NCI-H187 treated with DMSO at 0.1 percent for 48 hours (cell line): ENCODE results near the gene GMNC.
"Not testable (repeated sequence)": the region's sequence is repeated elsewhere in the genome, so short reads cannot be mapped to it uniquely, and the experiment has no call there.

Source experiments
- DNase-seq: peaks from one replicate; lab custom pipeline; 2025; lab: John Stamatoyannopoulos, UW

Gene GMNC, protein sequence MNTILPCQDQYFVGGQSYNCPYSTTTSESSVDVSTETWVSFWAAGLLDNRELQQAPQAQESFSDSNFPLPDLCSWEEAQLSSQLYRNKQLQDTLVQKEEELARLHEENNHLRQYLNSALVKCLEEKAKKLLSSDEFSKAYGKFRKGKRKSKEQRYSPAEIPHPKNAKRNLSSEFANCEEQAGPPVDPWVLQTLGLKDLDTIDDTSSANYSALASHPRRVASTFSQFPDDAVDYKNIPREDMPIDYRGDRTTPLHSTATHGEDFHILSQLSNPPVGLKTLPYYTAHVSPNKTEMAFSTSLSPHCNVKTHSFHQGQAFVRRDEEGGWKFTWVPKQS

DNA sequence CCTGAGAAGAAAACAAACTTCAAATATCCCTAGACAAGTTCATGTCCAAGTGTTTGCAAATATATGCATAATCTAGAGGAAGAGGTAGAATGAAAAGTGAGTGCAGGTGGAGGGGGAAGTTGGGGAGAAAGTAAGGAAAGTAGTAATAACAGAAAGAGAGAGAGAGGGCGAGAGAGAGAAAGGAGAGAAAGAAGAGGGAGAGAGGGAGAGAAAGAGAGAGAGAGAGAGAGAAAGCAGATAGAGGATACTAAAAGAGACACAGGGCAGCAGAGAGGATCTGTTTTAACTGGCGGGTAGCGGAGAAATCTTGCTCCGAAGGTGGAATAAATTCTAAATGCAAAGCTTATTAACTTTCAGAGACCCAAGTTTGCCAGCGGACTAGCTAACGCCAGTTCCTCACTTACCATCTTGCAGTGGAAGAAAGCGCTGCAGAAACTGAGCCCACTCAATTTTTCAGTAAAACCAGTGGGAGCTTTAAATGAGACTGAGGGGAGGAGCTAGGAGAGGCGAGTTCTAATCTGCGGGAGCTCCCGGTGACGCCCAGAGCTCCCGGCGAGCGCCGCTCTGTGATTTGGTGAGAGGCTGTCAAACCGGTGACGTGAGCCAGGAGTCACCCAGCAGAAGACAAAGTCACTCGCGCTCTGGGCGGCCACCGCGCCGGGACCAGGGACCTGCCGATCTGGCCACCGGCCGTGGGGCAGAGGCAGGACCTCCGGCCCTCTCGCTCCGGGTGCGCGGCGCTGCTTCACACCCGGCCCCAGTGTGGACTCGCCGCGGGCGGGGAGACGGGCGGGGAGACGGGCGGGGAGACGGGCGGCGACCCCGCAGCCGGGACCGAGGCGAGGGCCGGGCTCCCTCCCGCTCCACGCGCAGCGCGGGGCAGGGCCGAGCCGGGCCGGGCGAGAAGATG, at the start of gene GMNC:
Gene GMNC, minus strand, starts transcription at position 486 of the 910 bp plus-strand sequence. Its CDS starts 79 bp downstream, at position 407.
- no peak for DNase-seq

DNA sequence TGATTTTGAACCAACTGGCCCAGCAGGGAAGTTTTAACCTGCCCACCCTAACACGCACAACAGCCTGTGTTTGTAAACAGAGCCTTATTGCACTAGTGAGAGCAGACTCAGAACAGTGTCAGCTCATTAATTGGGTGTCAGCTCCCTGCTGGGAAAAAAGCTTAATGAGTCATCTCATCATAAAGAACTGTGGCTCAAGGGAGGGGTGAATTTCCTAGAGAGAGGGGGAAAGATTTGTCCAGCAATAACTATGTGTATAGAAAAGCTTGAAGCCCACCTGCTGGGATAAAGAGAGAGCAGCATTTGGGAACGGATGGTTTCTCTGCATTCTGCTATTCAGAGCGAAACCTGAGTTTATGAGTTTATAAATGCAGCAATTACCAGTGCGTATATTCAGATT, 48.9 kb upstream of the GMNC start:
- no peak for DNase-seq

DNA sequence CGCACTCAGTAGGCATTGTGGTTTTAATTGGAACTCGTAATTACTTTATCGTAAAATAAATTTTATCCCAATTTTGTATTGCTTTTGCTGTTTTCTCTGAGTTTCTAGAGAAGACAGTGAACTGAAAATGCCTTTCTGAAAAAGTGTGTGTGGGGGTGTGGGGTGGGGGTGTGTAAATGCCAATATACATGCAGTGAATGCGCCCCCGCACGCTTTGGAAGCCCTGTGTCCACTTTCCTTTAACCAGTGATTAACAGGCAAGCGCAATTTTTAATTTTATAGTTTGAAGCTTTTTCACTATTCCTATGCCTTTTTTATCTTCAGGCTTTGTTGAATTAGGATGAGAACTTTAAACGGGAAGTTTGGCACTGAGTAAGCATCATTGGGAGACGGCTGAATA, 47.4 kb upstream of the GMNC start:
- no peak for DNase-seq

DNA sequence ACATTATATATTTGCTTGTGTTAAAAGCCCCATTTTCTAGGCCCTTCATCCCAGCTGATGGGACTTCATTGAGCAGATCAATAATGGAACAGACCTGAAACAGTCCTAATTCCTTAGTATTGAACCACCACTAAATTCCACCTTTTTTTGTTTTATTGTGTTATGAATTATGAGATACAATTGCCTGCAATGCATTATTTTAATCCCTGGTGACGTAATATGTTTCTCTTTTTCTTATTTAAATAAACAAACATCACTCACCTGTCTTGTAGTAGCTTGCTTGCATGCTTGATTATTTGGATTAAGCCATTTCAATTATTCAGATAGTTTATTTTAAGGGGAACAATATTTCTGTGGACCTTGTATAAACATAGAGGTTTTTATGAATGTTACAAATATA, 40.7 kb upstream of the GMNC start:
- DNase-seq, result no peak

DNA sequence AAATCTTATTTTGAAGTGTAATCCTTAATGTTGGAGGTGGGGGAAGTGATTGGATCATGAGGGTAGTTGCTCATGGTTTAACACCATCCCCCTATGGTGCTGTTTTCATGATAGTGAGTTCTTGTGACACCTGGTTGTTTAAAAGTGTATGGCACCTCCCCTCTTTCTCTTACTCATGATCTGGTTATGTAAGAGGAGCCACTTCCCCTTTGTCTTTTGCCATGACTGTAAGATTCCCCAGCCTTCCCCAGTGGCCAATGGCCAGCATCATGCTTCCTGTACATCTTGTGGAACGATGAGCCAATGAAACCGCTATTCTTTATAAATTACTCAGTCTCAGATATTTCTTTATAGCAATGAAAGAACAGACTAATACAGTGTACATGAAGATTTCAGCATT, 39.8 kb upstream of the GMNC start:
- no peak for DNase-seq

DNA sequence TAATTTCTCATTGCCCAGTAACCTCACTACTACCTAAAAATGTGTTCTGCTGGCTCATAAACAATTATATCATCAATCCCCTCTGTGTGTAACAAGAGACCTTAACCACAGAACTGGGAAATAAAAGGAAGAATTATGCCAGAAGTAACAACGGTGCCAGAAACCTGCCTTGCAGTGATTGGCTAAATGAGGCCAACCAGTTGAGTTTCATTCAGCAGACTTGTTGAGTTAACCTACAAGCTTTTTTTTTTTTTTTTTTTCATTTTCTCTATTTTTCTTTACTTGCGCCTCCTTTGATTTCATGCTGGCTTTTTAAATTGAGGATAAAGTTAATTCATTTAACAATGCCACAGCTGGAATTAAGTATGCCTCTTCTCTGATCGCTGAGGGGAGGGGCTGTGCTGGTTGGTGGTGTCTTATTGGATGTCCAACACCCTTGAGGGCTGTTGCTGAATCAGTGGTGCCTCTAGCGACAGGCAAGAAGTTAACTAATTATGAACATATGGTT, 30.0 kb upstream of the GMNC start:
- DNase-seq, result no peak

DNA sequence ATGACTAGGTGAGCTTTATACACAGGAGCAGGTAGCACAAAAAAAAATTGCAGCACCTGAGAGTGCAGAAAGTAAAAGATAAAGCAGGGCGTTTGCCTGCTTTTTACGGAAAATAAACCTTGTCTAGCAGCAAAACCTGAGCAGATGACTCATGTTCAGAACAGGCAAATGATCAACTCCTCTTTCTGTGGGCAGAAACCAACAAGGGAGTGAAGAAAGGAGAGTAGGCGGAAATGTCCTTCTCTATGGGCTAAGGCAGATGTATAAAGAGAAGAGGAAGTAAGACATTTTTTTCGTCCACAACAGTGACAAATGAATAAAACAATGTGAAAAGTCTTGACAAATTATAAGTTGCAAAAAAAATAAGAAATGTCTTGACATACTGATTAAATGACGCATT, 24.5 kb upstream of the GMNC start:
- no peak for DNase-seq

DNA sequence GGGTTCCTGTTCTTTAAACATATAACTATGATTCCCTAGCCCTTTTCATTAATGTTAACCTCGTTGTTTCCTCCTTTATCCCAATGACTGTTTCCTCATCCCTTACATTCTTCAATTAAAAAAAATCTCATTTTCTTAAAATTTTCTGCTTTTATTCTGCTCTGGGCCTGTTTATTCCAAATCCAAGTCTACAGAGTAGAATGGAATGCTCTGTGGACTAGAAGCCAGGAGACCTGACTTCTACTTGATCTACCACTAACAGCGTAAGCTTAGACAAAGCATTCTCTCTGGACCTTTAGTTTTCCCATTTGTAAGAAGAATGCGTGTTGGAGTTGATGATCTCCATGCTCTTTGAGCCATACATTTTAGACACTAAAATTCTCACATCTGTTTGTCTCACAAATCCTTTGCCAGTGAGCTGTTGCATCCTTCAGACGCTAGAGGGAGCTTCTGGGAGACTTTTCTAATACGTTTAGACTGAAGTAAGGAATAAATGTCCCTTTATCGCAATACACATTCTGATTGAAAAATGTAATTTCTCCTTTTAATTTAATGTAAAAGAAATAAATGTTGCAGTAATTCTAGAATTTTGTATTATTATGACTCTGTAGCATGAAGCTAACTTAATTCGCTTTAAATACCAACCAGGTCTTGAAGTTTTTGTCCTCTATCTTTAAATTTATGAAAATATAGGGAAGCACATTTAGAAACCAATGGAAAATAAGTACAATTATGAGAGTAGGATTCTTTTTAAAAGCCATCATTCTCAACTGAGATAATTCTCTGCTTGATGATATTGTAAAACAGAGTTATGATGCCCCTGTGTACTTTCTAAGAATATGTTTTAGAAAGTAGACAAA, 21.7 kb upstream of the GMNC start:
- DNase-seq, result no peak

DNA sequence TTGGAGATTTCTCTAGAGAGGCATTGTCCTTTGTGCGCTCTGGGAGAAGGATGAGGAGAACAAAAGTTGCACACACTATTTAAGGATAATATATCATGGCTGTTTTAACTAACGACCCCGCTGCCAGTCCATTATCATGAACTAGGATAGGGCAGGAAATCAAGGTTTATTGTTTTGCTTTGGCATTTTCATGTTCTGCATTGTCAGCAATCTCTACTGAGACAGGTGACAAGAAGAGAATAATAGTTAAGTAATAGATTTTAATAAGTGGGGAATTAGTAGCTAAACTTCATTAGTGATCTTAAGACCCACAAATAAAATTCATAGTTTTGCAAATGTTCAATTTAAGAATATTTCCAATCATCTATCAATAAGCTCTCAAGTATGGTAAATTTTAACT, 20.6 kb upstream of the GMNC start:
- DNase-seq, result no peak

DNA sequence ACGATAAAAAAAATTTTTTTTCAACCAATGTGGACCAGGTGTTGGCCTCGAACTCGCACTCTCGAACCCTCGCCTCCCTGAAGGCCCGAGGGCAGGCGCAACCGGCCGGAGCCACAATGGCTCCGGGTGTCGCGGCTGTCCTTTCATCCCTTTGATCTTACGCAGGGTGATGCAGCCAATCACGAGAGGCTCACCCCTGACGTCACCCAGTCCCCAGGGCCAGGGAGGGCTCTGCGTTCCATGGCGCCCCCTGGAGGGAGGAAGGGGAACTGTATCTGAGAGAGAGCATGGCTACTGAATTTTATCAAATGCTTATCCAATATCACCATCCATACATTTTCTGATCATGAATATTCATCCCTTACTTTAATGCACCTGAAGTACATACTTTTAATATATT, 15.4 kb upstream of the GMNC start:
- no peak for DNase-seq

DNA sequence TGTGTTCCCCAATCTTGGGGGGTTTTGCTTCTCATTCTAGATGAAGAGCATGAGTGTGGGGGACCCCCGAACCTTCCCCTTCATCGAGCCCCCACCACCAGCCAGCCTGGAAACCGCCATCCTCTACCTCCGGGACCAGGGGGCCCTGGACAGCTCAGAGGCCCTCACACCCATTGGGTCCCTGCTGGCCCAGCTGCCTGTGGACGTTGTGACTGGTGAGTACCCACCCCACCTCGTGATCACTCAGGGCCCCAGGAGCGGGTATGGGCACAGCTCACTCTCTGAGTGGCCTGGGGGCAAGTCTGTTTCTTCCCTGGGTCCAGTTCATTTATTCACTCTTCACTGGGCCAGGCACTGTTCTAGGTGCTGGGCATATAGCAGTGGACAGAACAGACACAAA, 13.9 kb upstream of the GMNC start:
- not testable (repeated sequence) for DNase-seq

DNA sequence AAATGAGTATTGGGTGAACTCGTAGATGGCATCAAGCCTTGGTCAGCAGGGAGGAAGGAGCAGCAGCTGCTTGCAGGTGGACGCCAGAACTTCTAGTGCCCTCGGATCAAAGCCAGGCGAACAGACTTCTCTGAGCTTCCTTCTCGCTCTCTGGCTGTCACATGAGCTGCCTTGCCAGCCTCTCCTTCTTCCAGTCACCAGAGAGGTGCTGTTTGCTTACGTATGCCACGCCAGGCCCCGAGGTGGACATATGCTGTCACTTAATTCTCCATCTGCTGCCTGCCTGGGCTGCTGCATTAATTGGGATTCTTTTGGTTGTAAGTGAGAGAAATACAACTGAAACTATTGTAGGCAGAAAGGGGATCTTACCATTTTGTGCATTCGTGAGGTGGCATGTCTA, 12.6 kb upstream of the GMNC start:
- DNase-seq, result not testable (repeated sequence)

DNA sequence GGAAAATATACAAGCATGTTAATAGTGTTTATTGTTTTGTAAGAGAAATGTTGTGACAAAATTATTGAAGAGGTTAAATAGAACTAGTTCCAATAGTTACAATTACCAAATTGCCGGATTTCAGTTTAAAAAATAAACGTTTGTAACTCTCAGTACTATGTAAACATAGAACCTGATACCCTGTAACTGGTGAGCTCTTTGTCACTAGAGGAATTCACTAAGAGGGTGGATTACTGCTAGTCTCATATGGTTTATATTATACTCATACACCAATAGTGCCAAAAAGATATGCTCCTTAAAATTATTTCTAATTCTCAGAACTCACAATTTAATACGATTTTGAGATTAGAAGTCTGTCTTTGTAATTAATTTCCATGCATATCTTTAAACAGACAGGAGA, 7.6 kb upstream of the GMNC start:
- no peak for DNase-seq

DNA sequence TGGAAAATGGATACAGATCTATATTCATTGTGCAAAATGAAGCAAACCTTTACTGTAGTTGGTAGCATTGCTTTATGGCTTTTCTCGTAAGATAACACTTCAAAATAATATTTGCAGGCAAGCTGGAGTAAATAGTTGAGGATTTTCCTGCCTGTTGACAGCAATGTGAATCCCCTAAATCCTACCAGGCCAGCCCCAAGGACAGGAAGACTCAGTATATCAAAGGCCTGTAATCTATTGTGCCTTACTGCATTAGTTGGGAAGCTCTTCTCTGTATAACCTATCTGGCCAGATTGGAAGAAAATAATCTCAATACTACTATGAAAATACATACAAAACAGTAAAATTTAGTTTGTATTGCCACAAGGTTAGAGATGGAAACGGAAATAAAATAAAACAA, 4.6 kb upstream of the GMNC start:
- DNase-seq, result no peak

DNA sequence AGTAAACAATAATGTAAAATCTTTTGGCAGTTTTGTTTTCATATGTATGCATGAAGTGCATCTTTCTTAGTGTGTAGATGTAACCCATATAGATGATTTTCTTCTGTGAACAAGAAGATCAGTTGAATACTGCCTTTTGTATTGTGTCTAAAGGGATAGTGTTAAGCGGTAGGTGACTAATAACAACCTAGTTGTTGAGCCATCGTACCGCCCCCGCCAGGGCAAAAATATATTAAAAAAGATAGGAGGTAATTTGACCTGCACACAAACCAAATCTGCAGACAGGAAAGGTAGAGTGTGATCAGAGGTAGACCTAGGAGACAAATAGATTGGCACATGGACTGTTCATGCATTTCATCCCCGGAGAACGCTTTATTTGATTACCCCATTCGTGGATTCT, 3.3 kb upstream of the GMNC start:
- no peak for DNase-seq

DNA sequence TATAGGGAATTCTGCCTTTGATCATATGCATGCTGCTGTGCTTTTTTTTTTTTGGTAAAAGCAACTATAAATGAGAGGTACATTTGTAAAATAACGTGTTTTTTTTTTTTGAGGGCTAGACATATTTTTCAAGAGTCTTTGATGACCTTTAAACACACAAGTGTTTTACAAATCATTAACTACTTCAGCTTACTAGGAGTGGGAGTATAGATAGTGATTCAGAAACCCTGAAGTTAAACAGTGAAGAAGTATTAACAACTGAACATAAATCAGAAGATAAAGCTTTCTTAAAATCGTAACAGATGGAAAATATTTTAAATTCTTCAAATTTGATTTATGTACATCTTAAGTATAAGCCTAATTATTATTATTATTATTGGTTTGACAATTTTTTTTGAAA, 2.9 kb upstream of the GMNC start:
- DNase-seq, result no peak

DNA sequence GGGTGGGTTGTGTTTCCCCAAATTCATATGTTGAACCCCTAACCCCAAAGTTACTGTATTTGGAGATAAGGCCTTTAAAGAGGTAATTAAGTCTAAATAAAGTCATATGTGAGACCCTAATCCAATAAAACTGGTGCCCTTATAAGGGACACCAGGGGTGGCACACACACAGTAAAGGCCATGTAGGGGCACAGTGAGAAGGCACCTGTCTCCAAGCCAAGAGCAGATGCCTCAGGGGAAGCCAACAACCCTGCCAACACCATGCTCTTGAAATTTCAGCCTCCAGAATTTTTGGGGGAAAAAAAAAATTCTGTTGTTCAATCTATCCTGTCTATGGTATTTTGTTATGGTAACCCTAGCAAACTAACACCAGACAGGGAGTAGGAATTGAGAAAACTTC, 1.5 kb upstream of the GMNC start:
- no peak for DNase-seq

DNA sequence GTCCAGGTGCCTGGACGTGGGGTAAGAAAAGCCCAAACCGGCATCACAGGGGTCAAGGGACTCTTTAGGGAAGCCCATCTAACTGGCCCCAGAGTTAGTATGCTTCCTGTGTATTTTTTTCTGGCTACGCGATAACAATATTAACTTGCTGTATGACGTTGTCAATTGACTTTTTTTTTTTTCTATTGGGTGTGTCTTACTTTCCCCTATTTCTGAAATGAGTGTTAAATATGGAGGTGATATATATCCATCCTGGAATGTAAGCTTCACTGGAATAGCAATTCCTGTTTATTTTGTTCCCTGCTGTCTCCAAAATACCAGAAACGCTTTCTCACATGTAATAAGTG, 598 bp upstream of the GMNC start:
- DNase-seq, result no peak

DNA sequence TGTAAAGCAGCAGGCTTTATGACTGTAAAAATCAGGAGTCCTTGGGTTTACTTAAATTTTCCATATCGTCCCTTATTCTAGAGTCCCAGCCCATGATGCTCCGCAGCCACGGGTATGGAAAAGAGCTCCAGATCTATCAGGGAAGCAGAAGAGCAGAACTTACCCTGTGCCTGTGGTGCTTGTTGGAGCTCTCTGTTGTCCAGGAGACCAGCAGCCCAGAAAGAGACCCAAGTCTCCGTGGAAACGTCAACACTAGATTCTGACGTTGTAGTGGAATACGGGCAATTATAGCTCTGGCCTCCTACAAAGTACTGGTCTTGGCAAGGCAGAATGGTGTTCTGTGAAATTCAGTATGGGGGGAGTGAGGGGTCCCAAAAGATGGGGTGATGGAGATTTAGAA, 2.0 kb downstream of the GMNC start:
- no peak for DNase-seq

DNA sequence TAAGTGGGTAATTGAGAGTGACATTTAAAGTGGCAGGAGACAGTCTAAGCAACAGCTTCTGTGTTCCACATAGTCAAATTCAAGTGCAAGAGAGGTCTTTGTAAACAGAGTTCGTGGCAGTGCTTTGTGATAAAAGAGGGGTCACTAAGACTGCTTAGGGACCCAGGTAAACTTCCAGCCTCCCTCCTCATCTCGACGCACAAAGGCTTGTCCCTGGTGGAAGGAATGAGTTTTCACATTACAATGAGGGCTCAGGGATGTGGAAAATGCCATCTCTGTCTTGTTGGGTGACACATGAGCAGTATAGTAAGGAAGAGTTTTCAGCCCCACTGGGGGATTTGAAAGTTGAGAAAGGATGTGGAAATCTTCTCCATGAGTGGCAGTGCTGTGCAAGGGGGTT, 7.3 kb downstream of the GMNC start:
- DNase-seq, result no peak

DNA sequence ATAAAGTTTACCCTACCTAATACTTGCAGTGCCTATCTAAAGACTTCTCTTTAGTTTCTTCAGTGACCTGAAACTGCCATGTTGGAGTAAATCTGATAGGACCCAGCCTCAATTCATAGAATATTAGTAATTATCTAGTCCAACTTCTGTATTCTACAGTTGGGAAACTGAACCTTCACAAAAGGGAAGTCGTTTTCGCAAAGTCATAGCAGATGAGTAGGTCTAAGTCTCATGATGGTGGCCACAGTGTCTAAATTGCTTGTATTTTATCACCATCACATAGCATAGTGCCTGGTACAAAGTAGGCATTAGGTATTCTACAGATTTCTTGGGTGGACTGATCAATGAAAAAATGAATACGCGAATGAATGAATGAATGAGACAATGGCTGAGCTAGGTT, 8.4 kb downstream of the GMNC start:
- no peak for DNase-seq

DNA sequence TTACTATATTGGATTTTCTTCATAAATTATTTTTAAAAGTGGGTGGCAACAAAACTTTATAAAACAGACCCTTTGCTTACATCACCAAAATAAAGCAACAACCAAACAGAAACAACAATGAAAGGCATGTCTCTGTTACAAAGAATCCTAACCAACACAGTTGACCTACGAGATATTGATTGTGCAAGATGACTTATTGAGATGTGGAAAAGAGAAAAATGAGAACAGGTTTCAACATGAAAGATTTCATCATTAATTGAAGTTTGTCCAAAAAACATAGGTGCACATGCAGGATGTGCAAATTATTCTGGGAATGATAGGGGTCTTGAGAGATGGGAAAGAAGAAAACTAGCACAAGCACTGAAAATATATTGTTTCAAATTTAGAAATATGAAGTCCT, 9.0 kb downstream of the GMNC start:
- no peak for DNase-seq
